ENCODE measurements around the gene CHMP3.
"Not testable (repeated sequence)": the region's sequence is repeated elsewhere in the genome, so short reads cannot be mapped to it uniquely, and the experiment has no call there.

CHMP3 gene

GRCh38 chr2:86507600-86507999 lies 55.6 kb downstream of the CHMP3 start:
- no peak for DNase-seq (ENCODE audit: low read depth)

- no peak for DNase-seq (ENCODE audit: low read depth)
Observed at GRCh38 chr2:86500325-86501083, 62.7 kb downstream of the CHMP3 start.

GRCh38 chr2:86499326-86499725 lies 63.9 kb downstream of the CHMP3 start:
- DNase-seq (ENCODE audit: low read depth): no peak

- DNase-seq (ENCODE audit: low read depth): no peak
Observed at GRCh38 chr2:86498468-86499260, 64.6 kb downstream of the CHMP3 start.

- DNase-seq (ENCODE audit: low read depth): not testable (repeated sequence)
Observed at GRCh38 chr2:86496391-86496790, 66.9 kb downstream of the CHMP3 start.

GRCh38 chr2:86492048-86492453 lies 71.2 kb downstream of the CHMP3 start:
- no peak for DNase-seq (ENCODE audit: low read depth)

GRCh38 chr2:86491088-86491487 lies 72.2 kb downstream of the CHMP3 start:
- DNase-seq (ENCODE audit: low read depth): no peak

GRCh38 chr2:86490245-86490644 lies 73.0 kb downstream of the CHMP3 start:
- no peak for DNase-seq (ENCODE audit: low read depth)

GRCh38 chr2:86489542-86489941 lies 73.7 kb downstream of the CHMP3 start:
- DNase-seq (ENCODE audit: low read depth): no peak

- no peak for DNase-seq (ENCODE audit: low read depth)
Observed at GRCh38 chr2:86488561-86489250, 74.5 kb downstream of the CHMP3 start.

GRCh38 chr2:86487062-86487461 lies 76.2 kb downstream of the CHMP3 start:
- DNase-seq (ENCODE audit: low read depth): no peak

GRCh38 chr2:86485802-86486201 lies 77.4 kb downstream of the CHMP3 start:
- no peak for DNase-seq (ENCODE audit: low read depth)

- DNase-seq (ENCODE audit: low read depth): no peak
Observed at GRCh38 chr2:86485103-86485502, 78.1 kb downstream of the CHMP3 start.

- DNase-seq (ENCODE audit: low read depth): no peak
Observed at GRCh38 chr2:86484385-86484784, 78.9 kb downstream of the CHMP3 start.

GRCh38 chr2:86482034-86482433 lies 81.2 kb downstream of the CHMP3 start:
- no peak for DNase-seq (ENCODE audit: low read depth)

- no peak for DNase-seq (ENCODE audit: low read depth)
Observed at GRCh38 chr2:86480105-86480504, 83.1 kb downstream of the CHMP3 start.

- DNase-seq (ENCODE audit: low read depth): no peak
Observed at GRCh38 chr2:86477349-86477748, 85.9 kb downstream of the CHMP3 start.

- DNase-seq (ENCODE audit: low read depth): no peak
Observed at GRCh38 chr2:86476918-86477317, 86.3 kb downstream of the CHMP3 start.

GRCh38 chr2:86476092-86476491 lies 87.2 kb downstream of the CHMP3 start:
- DNase-seq (ENCODE audit: low read depth): no peak

- no peak for DNase-seq (ENCODE audit: low read depth)
Observed at GRCh38 chr2:86471637-86472036, 91.6 kb downstream of the CHMP3 start.

GRCh38 chr2:86470890-86471289 lies 92.4 kb downstream of the CHMP3 start:
- no peak for DNase-seq (ENCODE audit: low read depth)

GRCh38 chr2:86468162-86469033 lies 94.8 kb downstream of the CHMP3 start:
- DNase-seq (ENCODE audit: low read depth): no peak
